A549 (cell line): Measurements from ENCODE around the gene ZNF445. TPM values are rescaled to one million over a fixed set of nuclear protein-coding genes. Genes with fewer than 3 reads are reported as not detected.

ENCODE experiments used
- ATAC-seq, 2 experiments: fragments of 200-7000 bp in 1 of 2; fragments of >200 bp in 1 of 2; cut with Nextera tagmentation in 1 of 2; cut with Tn5 transposase in 1 of 2; 3 replicates each; pipeline versions ENCODE4 v1.8.0 to v1.9.1; 2018 to 2020; ENCODE audit warnings: mild to moderate bottlenecking in 1 of 2, moderate library complexity in 1 of 2
- CTCF ChIA-PET: fragments of 300-600 bp; sonication (Branson Sonifier 250); formaldehyde crosslinking; extraction: SDS; loops from one replicate; lab custom pipeline; 2021; ENCODE audit warnings: antibody characterized with exemption, inconsistent platforms; lab: Yijun Ruan, JAX
- POLR2A ChIA-PET: fragments of 350-600 bp; formaldehyde crosslinking; extraction: SDS; loops from one replicate; lab custom pipeline; 2021; ENCODE audit warnings: antibody characterized with exemption, inconsistent platforms; lab: Yijun Ruan, JAX
- DNase-seq, 2 experiments: peaks; one replicate each; pipeline versions ENCODE4 v3.0.0 to v3.0.0-alpha.2; 2011 to 2016; ENCODE audit warnings: low read depth in 1 of 2, low spot score in 1 of 2
- FAIRE-seq: peaks from 2 replicates; lab custom pipeline; 2011; peaks lifted over from hg19 to GRCh38; lab: Jason Lieb, UNC
- H3K27ac ChIP-seq, 2 experiments: fragments of >200 bp; sonication (Bioruptor Twin); formaldehyde crosslinking; 3 replicates each; pipeline ENCODE4 v1.5.1; 2016 to 2017
- H3K4me1 ChIP-seq: fragments of >200 bp; sonication (Bioruptor Twin); formaldehyde crosslinking; 3 replicates; pipeline ENCODE4 v1.6.1; 2016
- H3K4me2 ChIP-seq: fragments of >200 bp; sonication (Bioruptor Twin); formaldehyde crosslinking; 3 replicates; pipeline ENCODE4 v1.6.1; 2016
- H3K4me3 ChIP-seq: fragments of >200 bp; sonication (Bioruptor Twin); formaldehyde crosslinking; 3 replicates; pipeline ENCODE4 v1.5.1; 2016
- H3K9me3 ChIP-seq: fragments of >200 bp; sonication (Bioruptor Twin); formaldehyde crosslinking; 3 replicates; pipeline ENCODE4 v1.6.1; 2016
- BCL3 ChIP-seq: fragments of >200 bp; sonication (Bioruptor Twin); formaldehyde crosslinking; IDR thresholded peaks from 3 replicates; pipeline ENCODE4 v1.6.1; 2016
- CEBPB ChIP-seq, 2 experiments: fragments of >200 bp in 1 of 2; sonication (Bioruptor Twin) in 1 of 2; formaldehyde crosslinking in 1 of 2; IDR thresholded peaks; 2 replicates each; pipeline ENCODE4 v1.6.1; 2012 to 2016
- CHD2 ChIP-seq: fragments of 150-350 bp; IDR thresholded peaks from 2 replicates; pipeline ENCODE4 v1.6.1; 2014; ENCODE audit warnings: low read length; ENCODE audit not compliant: partially characterized antibody
- EHMT2 ChIP-seq: fragments of 200-600 bp; sonication (generic); IDR thresholded peaks from 2 replicates; pipeline ENCODE4 v1.6.1; 2016; ENCODE audit warnings: antibody characterized with exemption, low read depth, mild to moderate bottlenecking, moderate library complexity
- ESRRA ChIP-seq: fragments of 150-350 bp; IDR thresholded peaks from 2 replicates; pipeline ENCODE4 v1.6.1; 2014; ENCODE audit warnings: mild to moderate bottlenecking, low read length, borderline replicate concordance
- FOSB ChIP-seq: fragments of 250-450 bp; sonication (Bioruptor Pico); IDR thresholded peaks from 2 replicates; pipeline ENCODE4 v1.5.0; 2020; ENCODE audit warnings: mild to moderate bottlenecking, moderate library complexity
- GATA3 ChIP-seq: IDR thresholded peaks from 2 replicates; pipeline ENCODE4 v1.6.1; 2012; ENCODE audit warnings: borderline replicate concordance
- HOXB13 ChIP-seq: fragments of 250-450 bp; sonication (Bioruptor Pico); IDR thresholded peaks from 2 replicates; pipeline ENCODE4 v1.5.0; 2020; ENCODE audit warnings: low read depth, mild to moderate bottlenecking, moderate library complexity
- JUNB ChIP-seq: fragments of >200 bp; sonication (Bioruptor Twin); formaldehyde crosslinking; IDR thresholded peaks from 2 replicates; pipeline ENCODE4 v1.6.1; 2016
- MAFK ChIP-seq: fragments of 450-650 bp; IDR thresholded peaks from 2 replicates; pipeline ENCODE4 v1.6.1; 2014; ENCODE audit not compliant: partially characterized antibody
- MAZ ChIP-seq: fragments of 150-350 bp; IDR thresholded peaks from 2 replicates; pipeline ENCODE4 v1.6.1; 2014; ENCODE audit warnings: antibody characterized with exemption, low read depth, low read length, borderline replicate concordance
- NFE2L2 ChIP-seq: fragments of 150-350 bp; conservative IDR thresholded peaks from 2 replicates; pipeline ENCODE4 v1.6.1; 2014; ENCODE audit warnings: low read length
- NR3C1 ChIP-seq: fragments of >200 bp; sonication (Bioruptor Twin); formaldehyde crosslinking; IDR thresholded peaks from 3 replicates; pipeline ENCODE4 v1.6.1; 2017
- PHF8 ChIP-seq: fragments of 200-600 bp; sonication (generic); IDR thresholded peaks from 2 replicates; pipeline ENCODE4 v1.6.1; 2016; ENCODE audit warnings: low read depth, mild to moderate bottlenecking, antibody characterized with exemption, moderate library complexity, borderline replicate concordance
- REST ChIP-seq: fragments of 200-600 bp; sonication (generic); IDR thresholded peaks from 2 replicates; pipeline ENCODE4 v1.6.1; 2016; ENCODE audit warnings: antibody characterized with exemption, mild to moderate bottlenecking, moderate library complexity
- RNF2 ChIP-seq: fragments of 200-600 bp; sonication (generic); IDR thresholded peaks from 2 replicates; pipeline ENCODE4 v1.6.1; 2016; ENCODE audit warnings: low read depth, mild to moderate bottlenecking, antibody characterized with exemption, moderate library complexity, borderline replicate concordance
- SREBF2 ChIP-seq: fragments of 450-650 bp; IDR thresholded peaks from 2 replicates; pipeline ENCODE4 v1.6.1; 2014; ENCODE audit warnings: mild to moderate bottlenecking, moderate library complexity
- TFCP2L1 ChIP-seq: fragments of 250-450 bp; sonication (Bioruptor Pico); IDR thresholded peaks from 2 replicates; pipeline ENCODE4 v1.5.0; 2021; ENCODE audit warnings: mild to moderate bottlenecking
- TP53 ChIP-seq: fragments of 250-450 bp; sonication (Bioruptor Pico); IDR thresholded peaks from 2 replicates; pipeline ENCODE4 v1.5.0; 2021; ENCODE audit warnings: mild to moderate bottlenecking, moderate library complexity
- ZNF302 ChIP-seq: fragments of 250-450 bp; sonication (Bioruptor Pico); IDR thresholded peaks from 2 replicates; pipeline ENCODE4 v1.9.0; 2021; ENCODE audit warnings: inconsistent platforms, mild to moderate bottlenecking, moderate library complexity
- WGBS: methylation state at CpG from one replicate; pipeline ENCODE4 v1.1.6; 2017; ENCODE audit errors: missing lambda C conversion rate; 5-methylcytosine and 5-hydroxymethylcytosine counted together
- polyA plus RNA-seq, 4 experiments: library from polyadenylated mRNA; depleted of rRNA in 3 of 4; stranded (reverse); fragments of >200 nt; fragmentation: RNase III in 1 of 4; extraction: RNeasy Plus Mini Kit Qiagen cat#74134 plus additional on column Dnase treatment in 1 of 4; gene quantifications; 2 replicates in 3 of 4; 3 replicates in 1 of 4; pipeline ENCODE4 v1.2.3, GENCODE V29; 2011 to 2017
- TF ChIP-seq, protein P1 (sequence below): fragments of 150-350 bp; IDR thresholded peaks from 2 replicates; pipeline ENCODE4 v1.6.1; 2014; ENCODE audit warnings: low read depth, mild to moderate bottlenecking, low read length
- TF ChIP-seq, protein P2 (sequence below): fragments of >200 bp; sonication (Bioruptor Twin); formaldehyde crosslinking; IDR thresholded peaks from 2 replicates; pipeline ENCODE4 v1.6.1; 2016
- TF ChIP-seq, protein P3 (sequence below): fragments of 250-450 bp; sonication (Bioruptor Pico); IDR thresholded peaks from 2 replicates; pipeline ENCODE4 v1.5.0; 2021; ENCODE audit warnings: mild to moderate bottlenecking, moderate library complexity, borderline replicate concordance

ZNF445 gene
- polyA plus RNA-seq, 2 of the 4 experiments (the other 2 are of a cell fraction), result 3.4 to 4.0 TPM

DNA sequence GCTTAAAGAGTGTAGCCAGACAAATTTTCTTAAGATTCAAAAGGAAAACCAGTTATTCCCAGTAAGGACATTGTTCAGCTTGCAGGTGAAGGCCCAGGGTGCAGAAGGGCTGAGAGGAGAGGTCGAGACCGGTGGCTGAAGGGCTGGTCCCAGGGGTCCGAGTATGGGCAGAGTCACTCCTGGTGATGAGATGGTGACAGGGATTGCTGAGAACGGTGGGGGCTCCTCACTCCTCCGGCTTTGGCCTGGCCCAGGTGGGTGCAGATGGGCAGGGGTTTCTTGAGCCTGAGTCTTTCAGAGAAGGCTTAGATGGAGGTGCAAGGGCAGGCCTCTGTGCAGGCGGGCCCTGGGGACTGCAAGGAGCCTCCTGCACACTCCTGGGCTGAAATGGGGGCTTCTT is 56.2 kb downstream of the ZNF445 start:
- WGBS, result 36% methylated on average over 6 of the region's 6 CpGs
- no peaks in the 10 kb centered on the region for H3K4me1 ChIP-seq
- H3K4me2 ChIP-seq, result no peak overlapping the region
- no peak for TF ChIP-seq REST
- no peak for TF ChIP-seq PHF8
- TF ChIP-seq JUNB, result no peak
- TF ChIP-seq TFCP2L1 (CRISPR knock-in tag), result no peak
- TF ChIP-seq CHD2, result no peak
- no peak for TF ChIP-seq GATA3
- TF ChIP-seq CEBPB (IDR thresholded peaks at IDR 0.05), result no peak
- TF ChIP-seq, protein P1, sequence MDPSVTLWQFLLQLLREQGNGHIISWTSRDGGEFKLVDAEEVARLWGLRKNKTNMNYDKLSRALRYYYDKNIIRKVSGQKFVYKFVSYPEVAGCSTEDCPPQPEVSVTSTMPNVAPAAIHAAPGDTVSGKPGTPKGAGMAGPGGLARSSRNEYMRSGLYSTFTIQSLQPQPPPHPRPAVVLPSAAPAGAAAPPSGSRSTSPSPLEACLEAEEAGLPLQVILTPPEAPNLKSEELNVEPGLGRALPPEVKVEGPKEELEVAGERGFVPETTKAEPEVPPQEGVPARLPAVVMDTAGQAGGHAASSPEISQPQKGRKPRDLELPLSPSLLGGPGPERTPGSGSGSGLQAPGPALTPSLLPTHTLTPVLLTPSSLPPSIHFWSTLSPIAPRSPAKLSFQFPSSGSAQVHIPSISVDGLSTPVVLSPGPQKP, result no peak
- TF ChIP-seq HOXB13, result no peak
- no peak for TF ChIP-seq RNF2
- no peak for TF ChIP-seq ESRRA
- TF ChIP-seq NR3C1, result no peak
- TF ChIP-seq, protein P2, sequence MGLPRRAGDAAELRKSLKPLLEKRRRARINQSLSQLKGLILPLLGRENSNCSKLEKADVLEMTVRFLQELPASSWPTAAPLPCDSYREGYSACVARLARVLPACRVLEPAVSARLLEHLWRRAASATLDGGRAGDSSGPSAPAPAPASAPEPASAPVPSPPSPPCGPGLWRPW, result no peak
- TF ChIP-seq, protein P3, sequence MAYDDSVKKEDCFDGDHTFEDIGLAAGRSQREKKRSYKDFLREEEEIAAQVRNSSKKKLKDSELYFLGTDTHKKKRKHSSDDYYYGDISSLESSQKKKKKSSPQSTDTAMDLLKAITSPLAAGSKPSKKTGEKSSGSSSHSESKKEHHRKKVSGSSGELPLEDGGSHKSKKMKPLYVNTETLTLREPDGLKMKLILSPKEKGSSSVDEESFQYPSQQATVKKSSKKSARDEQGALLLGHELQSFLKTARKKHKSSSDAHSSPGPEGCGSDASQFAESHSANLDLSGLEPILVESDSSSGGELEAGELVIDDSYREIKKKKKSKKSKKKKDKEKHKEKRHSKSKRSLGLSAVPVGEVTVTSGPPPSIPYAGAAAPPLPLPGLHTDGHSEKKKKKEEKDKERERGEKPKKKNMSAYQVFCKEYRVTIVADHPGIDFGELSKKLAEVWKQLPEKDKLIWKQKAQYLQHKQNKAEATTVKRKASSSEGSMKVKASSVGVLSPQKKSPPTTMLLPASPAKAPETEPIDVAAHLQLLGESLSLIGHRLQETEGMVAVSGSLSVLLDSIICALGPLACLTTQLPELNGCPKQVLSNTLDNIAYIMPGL (CRISPR knock-in tag), result no peak
- TF ChIP-seq, all 56 proteins: peak for 0
- no peak for DNase-seq
- no peaks in the 10 kb centered on the region for H3K9me3 ChIP-seq
- ChIA-PET CTCF (interaction anchor here (0.6 kb wide), 1 partner anchor 48 kb away, joined by 5 read pairs; no protein-coding TSS in a partner anchor), POLR2A (no interaction called here)
- no peak overlapping the region for H3K4me3 ChIP-seq
- FAIRE-seq, result no peak
- H3K27ac ChIP-seq, result no peak overlapping the region
- ATAC-seq, result no peak

DNA sequence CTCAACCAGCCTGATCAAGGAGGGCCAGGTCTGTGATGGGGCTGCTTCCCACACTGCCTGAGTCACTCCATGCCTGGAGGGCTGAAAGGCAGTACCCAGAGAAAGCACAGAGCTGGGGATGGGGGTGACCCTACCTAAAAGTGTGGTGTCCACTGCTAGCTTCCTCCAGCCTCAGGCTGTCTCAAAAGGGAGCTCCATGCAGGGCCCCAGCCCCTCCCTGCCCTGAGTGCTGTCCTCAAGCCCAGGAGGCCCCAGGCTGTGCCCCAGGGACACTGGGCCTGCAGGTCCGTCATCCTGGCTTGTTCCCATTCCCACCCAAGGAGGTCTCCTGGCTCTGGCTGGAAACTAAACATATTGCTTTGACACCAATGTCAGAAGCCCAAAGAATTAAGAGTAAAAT is 56.8 kb downstream of the ZNF445 start:
- ChIA-PET POLR2A (no interaction called here), CTCF (interaction anchor here (0.6 kb wide), 2 partner anchors 48 to 478 kb away, joined by 3 to 5 read pairs; no protein-coding TSS in a partner anchor)
- ATAC-seq, result no peak
- no peak for DNase-seq
- Histone ChIP-seq H3K27ac (no peak overlapping the region), H3K4me1 (no peaks in the 10 kb centered on the region), H3K4me3 (no peak overlapping the region), H3K9me3 (no peaks in the 10 kb centered on the region), H3K4me2 (no peak overlapping the region)
- 71% methylated on average over 1 of the region's 1 CpG for WGBS
- no peak for FAIRE-seq
- TF ChIP-seq BCL3 (no peak), JUNB (no peak), EHMT2 (no peak), NFE2L2 (no peak), FOSB (CRISPR knock-in tag) (no peak), REST (no peak), TP53 (no peak), MAZ (no peak), ZNF302 (CRISPR knock-in tag) (no peak), MAFK (no peak), PHF8 (no peak), SREBF2 (no peak)
- TF ChIP-seq, protein P1, result no peak
